MM.1S (cell line): ENCODE data around the gene SYMPK.

ENCODE experiments used
- EZH2 ChIP-seq: fragments of 300-600 bp; sonication (generic); optimal IDR thresholded peaks from 2 replicates; pipeline ENCODE3; 2017; ENCODE audit warnings: low read depth, mild to moderate bottlenecking, antibody characterized with exemption, low read length, mixed read lengths
- EZH2phosphoT487 ChIP-seq: fragments of 300-600 bp; sonication (generic); IDR thresholded peaks from 2 replicates; pipeline ENCODE4 v1.6.1; 2018; ENCODE audit warnings: antibody characterized with exemption, low read length
- TF ChIP-seq, protein P1 (sequence below): fragments of 300-600 bp; sonication (generic); IDR thresholded peaks from 2 replicates; pipeline ENCODE4 v1.5.1; 2016; ENCODE audit warnings: antibody characterized with exemption, low read length, mixed read lengths

- TF ChIP-seq, protein P1, sequence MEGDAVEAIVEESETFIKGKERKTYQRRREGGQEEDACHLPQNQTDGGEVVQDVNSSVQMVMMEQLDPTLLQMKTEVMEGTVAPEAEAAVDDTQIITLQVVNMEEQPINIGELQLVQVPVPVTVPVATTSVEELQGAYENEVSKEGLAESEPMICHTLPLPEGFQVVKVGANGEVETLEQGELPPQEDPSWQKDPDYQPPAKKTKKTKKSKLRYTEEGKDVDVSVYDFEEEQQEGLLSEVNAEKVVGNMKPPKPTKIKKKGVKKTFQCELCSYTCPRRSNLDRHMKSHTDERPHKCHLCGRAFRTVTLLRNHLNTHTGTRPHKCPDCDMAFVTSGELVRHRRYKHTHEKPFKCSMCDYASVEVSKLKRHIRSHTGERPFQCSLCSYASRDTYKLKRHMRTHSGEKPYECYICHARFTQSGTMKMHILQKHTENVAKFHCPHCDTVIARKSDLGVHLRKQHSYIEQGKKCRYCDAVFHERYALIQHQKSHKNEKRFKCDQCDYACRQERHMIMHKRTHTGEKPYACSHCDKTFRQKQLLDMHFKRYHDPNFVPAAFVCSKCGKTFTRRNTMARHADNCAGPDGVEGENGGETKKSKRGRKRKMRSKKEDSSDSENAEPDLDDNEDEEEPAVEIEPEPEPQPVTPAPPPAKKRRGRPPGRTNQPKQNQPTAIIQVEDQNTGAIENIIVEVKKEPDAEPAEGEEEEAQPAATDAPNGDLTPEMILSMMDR = no peak
- TF ChIP-seq EZH2phosphoT487 (no peak), EZH2 (no peak)
Measured at GRCh38 chr19:45865269-45865948, 2.5 kb upstream of the SYMPK start.
